Breast epithelium (tissue), 3 donors: ENCODE data around the gene ZNRD2.

ENCODE experiments used
- CTCF ChIP-seq, 3 donors: fragments of 450-650 bp; IDR thresholded peaks; one replicate each; pipeline ENCODE4 v1.5.1; 2016 to 2017; ENCODE audit warnings: antibody characterized with exemption in 3 of 3, mild to moderate bottlenecking in 3 of 3, moderate library complexity in 3 of 3
- POLR2A ChIP-seq: fragments of 450-650 bp; IDR thresholded peaks from one replicate; pipeline ENCODE4 v1.6.1; 2016; ENCODE audit warnings: antibody characterized with exemption, mild to moderate bottlenecking, moderate library complexity
- POLR2AphosphoS5 ChIP-seq, 3 donors: sonication (generic); formaldehyde crosslinking; IDR thresholded peaks; one replicate each; pipeline ENCODE4 v1.6.1; 2017; ENCODE audit warnings: antibody characterized with exemption in 3 of 3

GRCh38 chr11:65615950-65616574, 45.8 kb downstream of the ZNRD2 start:
- no peak for TF ChIP-seq CTCF (IDR thresholded peaks at IDR 0.05)
- no peak for TF ChIP-seq POLR2A
- no peak for TF ChIP-seq POLR2AphosphoS5 (IDR thresholded peaks at IDR 0.05)
